Activated CD8-positive, alpha-beta memory T cell treated with anti-CD3 and anti-CD28 coated beads for 36 hours (primary cell): Measurements from ENCODE around the gene DCXR. TPM values are rescaled to one million over a fixed set of nuclear protein-coding genes. Genes with fewer than 3 reads are reported as not detected.

Experiments used
- CTCF ChIA-PET: fragments of 350-600 bp; sonication (Branson Sonifier 250); formaldehyde crosslinking; loops from one replicate; lab custom pipeline; 2021; ENCODE audit warnings: antibody characterized with exemption; lab: Charles Lee
- POLR2A ChIA-PET: fragments of 350-600 bp; sonication (Branson Sonifier 250); formaldehyde crosslinking; loops from one replicate; lab custom pipeline; 2021; ENCODE audit warnings: antibody characterized with exemption; lab: Charles Lee
- total RNA-seq, 2 experiments: library from RNA; stranded (reverse); gene quantifications; one replicate each; pipeline ENCODE4 v1.2.3, GENCODE V29; 2021

The DCXR gene
- total RNA-seq, 2 experiments from 2014 or later, result 119 to 129 TPM

- ChIA-PET CTCF (interaction anchor here (0.6 to 4.2 kb wide), 20 partner anchors 9 to 357 kb away, joined by 3 to 66 read pairs (median 4); partner anchors contain the start of genes DCXR, MCRIP1 and NOTUM), POLR2A (interaction anchor here (1.0 to 2.3 kb wide), 2 partner anchors 62 to 78 kb away, joined by 4 to 8 read pairs; no protein-coding TSS in a partner anchor)
These were observed 16.2 kb downstream of the DCXR start for GRCh38 chr17:82021107-82021899.

GRCh38 chr17:82020572-82021106 lies 16.9 kb downstream of the DCXR start:
- ChIA-PET POLR2A (interaction anchor here (0.7 to 1.0 kb wide), 2 partner anchors 61 to 153 kb away, joined by 3 to 5 read pairs; no protein-coding TSS in a partner anchor), CTCF (interaction anchor here (0.9 to 4.2 kb wide), 20 partner anchors 9 to 137 kb away, joined by 3 to 66 read pairs (median 4); partner anchors contain the start of genes DCXR, GPS1 and NOTUM)

- ChIA-PET CTCF (interaction anchor here (0.6 to 4.2 kb wide), 17 partner anchors 10 to 138 kb away, joined by 3 to 66 read pairs (median 4); partner anchors contain the start of genes FASN, GPS1 and NOTUM), POLR2A (interaction anchor here (0.7 to 1.0 kb wide), 2 partner anchors 60 to 152 kb away, joined by 3 to 5 read pairs; no protein-coding TSS in a partner anchor)
These were observed 17.6 kb downstream of the DCXR start for GRCh38 chr17:82019690-82020571.

- ChIA-PET CTCF (interaction anchor here (0.6 to 4.2 kb wide), 14 partner anchors 9 to 138 kb away, joined by 3 to 66 read pairs (median 6); partner anchors contain the start of genes FASN, GPS1 and NOTUM), POLR2A (interaction anchor here (1.0 kb wide), 1 partner anchor 60 kb away, joined by 3 read pairs; no protein-coding TSS in a partner anchor)
These were observed 18.4 kb downstream of the DCXR start for GRCh38 chr17:82018989-82019689.

GRCh38 chr17:82018152-82018988 lies 19.1 kb downstream of the DCXR start:
- CTCF ChIA-PET, result interaction anchor here (1.8 kb wide), 2 partner anchors 65 to 139 kb away, joined by 4 to 5 read pairs; no protein-coding TSS in a partner anchor
- POLR2A ChIA-PET, result no interaction called here

- ChIA-PET CTCF (interaction anchor here (1.6 to 2.9 kb wide), 2 partner anchors 58 to 137 kb away, joined by 4 to 10 read pairs; no protein-coding TSS in a partner anchor), POLR2A (no interaction called here)
These were observed 19.8 kb downstream of the DCXR start for GRCh38 chr17:82017612-82018151.

- CTCF ChIA-PET, result interaction anchor here (0.6 to 2.9 kb wide), 3 partner anchors 57 to 137 kb away, joined by 4 to 10 read pairs (median 6); no protein-coding TSS in a partner anchor
- POLR2A ChIA-PET, result interaction anchor here (1.5 kb wide), 1 partner anchor 19 kb away, joined by 3 read pairs; no protein-coding TSS in a partner anchor
These were observed 20.5 kb downstream of the DCXR start for GRCh38 chr17:82016875-82017459.

- ChIA-PET POLR2A (interaction anchor here (1.5 kb wide), 1 partner anchor 20 kb away, joined by 3 read pairs; no protein-coding TSS in a partner anchor), CTCF (interaction anchor here (1.6 to 2.9 kb wide), 2 partner anchors 57 to 138 kb away, joined by 4 to 10 read pairs; no protein-coding TSS in a partner anchor)
These were observed 21.2 kb downstream of the DCXR start for GRCh38 chr17:82016061-82016874.

GRCh38 chr17:82015311-82015971 lies 22.1 kb downstream of the DCXR start:
- ChIA-PET POLR2A (interaction anchor here (1.5 kb wide), 1 partner anchor 21 kb away, joined by 3 read pairs; no protein-coding TSS in a partner anchor), CTCF (interaction anchor here (2.9 kb wide), 1 partner anchor 56 kb away, joined by 10 read pairs; no protein-coding TSS in a partner anchor)

GRCh38 chr17:82014971-82015310 lies 22.6 kb downstream of the DCXR start:
- CTCF ChIA-PET, result interaction anchor here (2.9 kb wide), 1 partner anchor 55 kb away, joined by 10 read pairs; no protein-coding TSS in a partner anchor
- POLR2A ChIA-PET, result no interaction called here

- CTCF ChIA-PET, result interaction anchor here (1.7 kb wide), 1 partner anchor 55 kb away, joined by 4 read pairs; no protein-coding TSS in a partner anchor
- POLR2A ChIA-PET, result no interaction called here
These were observed 23.1 kb downstream of the DCXR start for GRCh38 chr17:82014432-82014831.

- ChIA-PET CTCF (interaction anchor here (1.7 kb wide), 1 partner anchor 54 kb away, joined by 4 read pairs; no protein-coding TSS in a partner anchor), POLR2A (no interaction called here)
These were observed 23.6 kb downstream of the DCXR start for GRCh38 chr17:82013772-82014321.

- POLR2A ChIA-PET, result no interaction called here
- CTCF ChIA-PET, result interaction anchor here (1.7 kb wide), 1 partner anchor 54 kb away, joined by 4 read pairs; no protein-coding TSS in a partner anchor
These were observed 24.2 kb downstream of the DCXR start for GRCh38 chr17:82013341-82013740.

- CTCF ChIA-PET, result interaction anchor here (1.7 kb wide), 1 partner anchor 53 kb away, joined by 4 read pairs; no protein-coding TSS in a partner anchor
- POLR2A ChIA-PET, result no interaction called here
These were observed 24.7 kb downstream of the DCXR start for GRCh38 chr17:82012640-82013295.
